GM10266 (cell line): Measurements from ENCODE around the gene IRAK1.

ENCODE experiments used
- DNase-seq: peaks from one replicate; pipeline ENCODE4 v3.0.0; 2012; ENCODE audit errors: extremely low spot score
- TF ChIP-seq, protein P1 (sequence below): IDR thresholded peaks from 2 replicates; pipeline ENCODE4 v1.5.1; 2012; ENCODE audit warnings: mild to moderate bottlenecking, low read depth; ENCODE audit not compliant: control insufficient read depth, insufficient read depth; ENCODE audit errors: missing control alignments

IRAK1 gene

DNA sequence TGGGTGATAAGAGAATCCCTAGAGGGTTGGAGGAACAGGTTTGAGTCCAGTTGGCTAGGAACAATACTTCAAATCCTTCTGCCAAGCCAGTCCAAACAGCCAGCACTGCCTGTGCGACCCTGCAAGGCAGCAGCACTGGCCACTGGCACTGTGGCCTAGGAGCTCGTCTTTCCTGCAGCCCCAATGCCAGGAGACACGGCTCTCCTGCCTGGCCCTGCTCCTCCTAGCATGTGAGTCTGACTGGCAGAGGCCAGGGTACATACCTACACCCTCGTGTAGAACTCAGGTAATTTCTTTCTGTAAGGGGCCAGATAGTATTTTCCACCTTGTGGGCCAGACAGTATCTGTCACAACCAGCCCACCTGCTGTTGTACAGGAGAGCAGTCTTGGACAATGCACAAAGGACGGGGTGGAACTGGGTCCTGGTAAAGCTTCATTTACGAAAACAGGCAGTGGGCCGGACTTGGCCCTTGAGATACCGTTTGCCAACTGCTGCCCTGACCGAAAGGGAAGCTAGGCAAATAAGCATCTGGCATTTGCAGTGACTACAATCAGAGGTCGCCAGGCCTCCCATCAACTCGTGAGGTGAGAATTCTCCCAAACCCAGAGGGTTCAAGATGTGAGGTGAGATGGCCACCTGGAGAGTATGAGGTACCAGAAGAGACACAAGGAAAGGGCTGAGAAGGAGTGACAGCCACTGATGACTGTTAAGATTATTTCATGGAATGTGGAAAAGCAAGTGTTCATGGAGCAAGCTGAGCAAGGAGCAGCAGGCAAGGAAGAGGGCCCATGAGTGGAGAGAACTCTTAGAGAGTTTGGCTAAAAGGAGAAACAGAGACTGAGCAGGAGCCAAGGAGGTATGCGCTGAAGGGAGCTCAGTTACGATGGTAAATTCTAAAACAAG is 29.8 kb upstream of the IRAK1 start:
- TF ChIP-seq, protein P1, sequence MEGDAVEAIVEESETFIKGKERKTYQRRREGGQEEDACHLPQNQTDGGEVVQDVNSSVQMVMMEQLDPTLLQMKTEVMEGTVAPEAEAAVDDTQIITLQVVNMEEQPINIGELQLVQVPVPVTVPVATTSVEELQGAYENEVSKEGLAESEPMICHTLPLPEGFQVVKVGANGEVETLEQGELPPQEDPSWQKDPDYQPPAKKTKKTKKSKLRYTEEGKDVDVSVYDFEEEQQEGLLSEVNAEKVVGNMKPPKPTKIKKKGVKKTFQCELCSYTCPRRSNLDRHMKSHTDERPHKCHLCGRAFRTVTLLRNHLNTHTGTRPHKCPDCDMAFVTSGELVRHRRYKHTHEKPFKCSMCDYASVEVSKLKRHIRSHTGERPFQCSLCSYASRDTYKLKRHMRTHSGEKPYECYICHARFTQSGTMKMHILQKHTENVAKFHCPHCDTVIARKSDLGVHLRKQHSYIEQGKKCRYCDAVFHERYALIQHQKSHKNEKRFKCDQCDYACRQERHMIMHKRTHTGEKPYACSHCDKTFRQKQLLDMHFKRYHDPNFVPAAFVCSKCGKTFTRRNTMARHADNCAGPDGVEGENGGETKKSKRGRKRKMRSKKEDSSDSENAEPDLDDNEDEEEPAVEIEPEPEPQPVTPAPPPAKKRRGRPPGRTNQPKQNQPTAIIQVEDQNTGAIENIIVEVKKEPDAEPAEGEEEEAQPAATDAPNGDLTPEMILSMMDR, result no peak
- no peak for DNase-seq

DNA sequence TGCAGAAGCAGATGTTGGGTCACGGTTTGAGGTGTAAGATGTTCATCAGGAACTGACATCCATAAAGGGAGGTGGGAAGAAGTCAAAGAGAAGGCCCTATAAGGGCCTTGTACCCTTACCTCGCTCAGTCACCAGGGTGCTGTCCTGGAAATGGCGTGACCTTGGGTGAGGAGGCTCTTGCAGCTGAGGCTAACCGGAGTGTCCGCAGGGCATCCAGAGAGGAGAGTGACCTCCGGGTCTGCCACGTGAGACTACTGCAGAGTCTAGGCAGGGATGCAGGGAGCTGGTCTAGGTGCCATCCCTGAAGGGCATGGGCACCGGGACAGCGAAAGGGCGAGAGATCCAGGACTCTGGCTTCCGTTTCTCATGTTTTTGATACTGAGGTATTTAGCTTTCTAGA is 28.7 kb upstream of the IRAK1 start:
- TF ChIP-seq, protein P1, result no peak
- no peak for DNase-seq

DNA sequence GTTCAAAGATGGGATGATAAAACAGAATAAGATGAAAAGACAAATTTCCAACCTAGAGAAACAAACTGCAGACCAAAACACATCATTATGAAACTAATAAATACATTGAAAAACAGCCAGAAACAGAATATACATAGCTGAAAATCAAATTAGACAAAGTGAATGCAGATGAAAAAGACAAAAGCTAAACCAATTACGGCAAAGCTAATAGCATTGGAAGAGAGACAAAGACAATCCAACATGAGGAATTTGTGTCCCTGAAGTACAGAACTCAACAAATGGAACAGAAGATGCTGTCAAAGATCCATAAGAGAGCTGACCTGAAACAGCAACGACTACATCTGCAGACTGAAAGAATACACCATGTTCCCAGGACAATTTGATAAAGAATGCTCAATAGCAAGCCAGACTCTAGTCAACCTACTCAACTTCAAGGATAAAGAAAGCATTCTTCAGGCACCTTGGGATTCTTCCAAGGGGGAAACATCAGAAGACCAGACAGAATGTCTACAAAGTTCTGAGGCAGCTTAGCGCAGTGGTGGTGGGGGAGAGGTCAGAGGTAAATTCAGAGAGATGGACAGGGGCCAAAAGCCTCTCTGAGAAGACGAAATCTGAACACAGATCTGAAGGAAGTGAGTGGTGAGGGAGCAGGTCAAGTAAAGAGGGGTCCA is 27.4 kb upstream of the IRAK1 start:
- TF ChIP-seq, protein P1, result no peak
- no peak for DNase-seq

DNA sequence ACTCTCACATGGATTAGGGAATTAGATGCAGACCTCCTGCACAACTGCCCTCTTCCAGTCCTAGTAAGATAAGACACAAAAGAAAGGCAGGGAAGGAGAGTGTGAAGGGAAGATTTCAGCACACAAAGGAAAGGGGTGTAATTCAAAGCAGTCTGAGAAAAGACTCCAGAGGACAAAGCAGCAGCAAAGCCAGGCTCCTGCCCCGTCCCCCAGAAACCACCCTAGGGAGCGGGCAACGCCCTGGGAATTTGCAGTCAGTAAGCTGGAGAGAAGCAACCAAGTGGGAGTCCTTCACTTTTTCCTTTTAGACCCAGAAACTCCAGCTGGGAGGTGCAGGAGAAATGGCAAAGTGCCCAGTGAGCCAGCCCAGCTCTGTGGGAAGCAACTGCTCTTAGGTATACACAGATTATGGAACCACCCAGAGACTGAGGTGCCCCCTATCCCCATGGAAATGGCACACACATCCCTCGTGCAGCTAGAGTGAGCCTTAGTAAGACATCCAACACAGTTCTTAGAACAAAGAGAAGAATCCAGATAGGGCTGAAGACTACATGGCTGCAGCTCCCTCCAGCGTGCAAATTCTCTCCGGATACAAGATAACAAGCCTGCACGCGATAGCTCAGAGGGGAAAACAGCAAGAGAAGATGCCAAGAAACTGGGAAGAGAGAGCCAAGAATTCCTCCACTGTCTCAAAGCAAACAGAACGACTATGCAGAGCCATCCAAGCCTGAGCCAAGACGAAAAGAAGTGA is 26.5 kb upstream of the IRAK1 start:
- no peak for DNase-seq
- TF ChIP-seq, protein P1, result no peak

DNA sequence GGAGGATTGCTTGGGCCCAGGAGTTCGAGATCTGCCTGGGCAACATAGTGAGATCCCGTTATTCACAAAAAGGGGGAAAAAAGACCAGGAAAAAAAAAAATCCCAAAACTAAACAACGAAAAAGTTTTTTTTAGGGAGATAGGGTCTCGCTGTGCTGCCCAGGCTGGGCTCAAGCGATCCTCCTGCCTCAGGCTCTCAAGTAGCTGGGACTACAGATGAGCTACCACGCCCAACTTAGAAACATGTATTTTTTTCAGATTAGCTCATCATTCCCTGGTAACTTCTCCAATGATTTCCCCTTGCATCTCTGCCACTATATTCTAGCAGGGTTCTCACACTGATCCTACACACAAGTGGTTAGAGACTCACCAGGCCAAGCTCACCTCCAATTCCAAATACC is 24.4 kb upstream of the IRAK1 start:
- TF ChIP-seq, protein P1, result no peak
- no peak for DNase-seq

DNA sequence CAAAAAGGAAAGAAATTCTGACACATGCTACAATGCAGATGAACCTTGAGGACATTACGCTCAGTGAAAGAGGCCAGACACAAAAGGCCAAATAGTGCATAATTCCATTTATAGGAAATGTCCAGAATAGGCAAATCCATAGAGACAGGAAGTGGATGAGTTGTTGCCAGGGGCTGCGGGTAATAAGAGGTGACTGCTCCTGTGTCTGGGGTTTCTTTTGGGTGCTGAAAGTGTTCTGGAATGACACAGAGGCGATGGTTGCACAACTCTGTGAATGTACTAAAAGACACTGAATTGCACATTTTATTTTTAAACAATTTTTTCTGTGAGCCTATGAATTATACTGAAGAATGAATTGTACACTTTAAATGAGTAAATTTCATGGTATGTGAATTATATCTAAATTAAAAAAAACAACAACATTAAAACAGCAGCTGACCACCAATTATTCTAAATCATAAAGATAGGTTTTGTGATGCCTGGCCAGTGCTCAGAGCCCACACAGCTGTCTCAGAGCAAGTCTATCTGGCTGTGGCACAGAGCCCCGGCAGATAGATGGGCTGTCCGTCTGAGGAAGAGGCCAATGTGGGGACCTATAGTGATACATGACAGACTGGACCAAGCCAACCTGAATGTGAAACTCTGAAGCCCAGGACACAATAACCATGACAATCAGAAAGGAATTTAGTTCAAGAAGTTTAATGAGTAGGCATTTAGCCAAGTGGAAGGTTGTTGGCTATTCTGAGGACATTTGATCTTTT is 23.5 kb upstream of the IRAK1 start:
- TF ChIP-seq, protein P1, result no peak

More for the DNA sequence above, 23.5 kb upstream of the IRAK1 start:
- no peak for DNase-seq
